Breast epithelium (tissue), 4 donors: ENCODE results near the gene EML6. TPM values are rescaled to one million over a fixed set of nuclear protein-coding genes. Genes with fewer than 3 reads are reported as not detected.
A peak's percentile ranks its signal among the peaks of the same experiment; 100 is the strongest.

Source experiments
- DNase-seq, 2 donors: peaks; one replicate each; pipeline ENCODE4 v3.0.0-alpha.2; 2019; ENCODE audit warnings: low spot score in 2 of 2
- H3K27ac ChIP-seq, 2 donors: fragments of 200-600 bp; sonication (generic) in 1 of 2; one replicate each; pipeline ENCODE4 v1.5.1; 2016 to 2019; ENCODE audit warnings: mild to moderate bottlenecking in 1 of 2
- H3K27me3 ChIP-seq, 2 donors: fragments of 200-600 bp; sonication (generic) in 1 of 2; one replicate each; pipeline versions ENCODE4 v1.5.1 to v1.6.0; 2017 to 2019; ENCODE audit warnings: control low read depth in 1 of 2, mild to moderate bottlenecking in 1 of 2
- H3K36me3 ChIP-seq: fragments of 200-600 bp; one replicate; pipeline ENCODE4 v1.5.1; 2019
- H3K4me1 ChIP-seq, 2 donors: fragments of 200-600 bp; sonication (generic); one replicate each; pipeline ENCODE4 v1.5.1; 2016 to 2019; ENCODE audit warnings: control low read depth in 1 of 2
- H3K4me3 ChIP-seq, 3 donors: fragments of 200-600 bp; sonication (generic); 1 replicate in 2 of 3; 2 replicates in 1 of 3; pipeline ENCODE4 v1.5.1; 2016 to 2019; ENCODE audit warnings: mild to moderate bottlenecking in 3 of 3, moderate library complexity in 2 of 3
- H3K9me3 ChIP-seq, 2 donors: fragments of 200-600 bp; sonication (generic) in 1 of 2; one replicate each; pipeline ENCODE4 v1.5.1; 2016 to 2019; ENCODE audit warnings: control low read depth in 1 of 2
- POLR2A ChIP-seq: fragments of 450-650 bp; IDR thresholded peaks from one replicate; pipeline ENCODE4 v1.6.1; 2016; ENCODE audit warnings: antibody characterized with exemption, mild to moderate bottlenecking, moderate library complexity
- POLR2AphosphoS5 ChIP-seq, 3 donors: sonication (generic); formaldehyde crosslinking; IDR thresholded peaks; one replicate each; pipeline ENCODE4 v1.6.1; 2017; ENCODE audit warnings: antibody characterized with exemption in 3 of 3
- intact Hi-C: fragments of 100-400 bp; cut with DNase I; formaldehyde crosslinking; loops from one replicate; pipeline ENCODE4 v1.15.1; 2023; ENCODE audit warnings: low total_unique reads
- total RNA-seq, 3 donors: library from RNA; depleted of rRNA; stranded (reverse); fragments of >200 nt; gene quantifications; one replicate each; pipeline ENCODE4 v1.1.0, GENCODE V29; 2016
- TF ChIP-seq, protein P1 (sequence below), 3 donors: fragments of 450-650 bp; IDR thresholded peaks; one replicate each; pipeline ENCODE4 v1.5.1; 2016 to 2017; ENCODE audit warnings: antibody characterized with exemption in 3 of 3, mild to moderate bottlenecking in 3 of 3, moderate library complexity in 3 of 3

EML6 gene
- 1 to 10 TPM; 1.9 to 5.9 (median 2.3) TPM for total RNA-seq

DNA sequence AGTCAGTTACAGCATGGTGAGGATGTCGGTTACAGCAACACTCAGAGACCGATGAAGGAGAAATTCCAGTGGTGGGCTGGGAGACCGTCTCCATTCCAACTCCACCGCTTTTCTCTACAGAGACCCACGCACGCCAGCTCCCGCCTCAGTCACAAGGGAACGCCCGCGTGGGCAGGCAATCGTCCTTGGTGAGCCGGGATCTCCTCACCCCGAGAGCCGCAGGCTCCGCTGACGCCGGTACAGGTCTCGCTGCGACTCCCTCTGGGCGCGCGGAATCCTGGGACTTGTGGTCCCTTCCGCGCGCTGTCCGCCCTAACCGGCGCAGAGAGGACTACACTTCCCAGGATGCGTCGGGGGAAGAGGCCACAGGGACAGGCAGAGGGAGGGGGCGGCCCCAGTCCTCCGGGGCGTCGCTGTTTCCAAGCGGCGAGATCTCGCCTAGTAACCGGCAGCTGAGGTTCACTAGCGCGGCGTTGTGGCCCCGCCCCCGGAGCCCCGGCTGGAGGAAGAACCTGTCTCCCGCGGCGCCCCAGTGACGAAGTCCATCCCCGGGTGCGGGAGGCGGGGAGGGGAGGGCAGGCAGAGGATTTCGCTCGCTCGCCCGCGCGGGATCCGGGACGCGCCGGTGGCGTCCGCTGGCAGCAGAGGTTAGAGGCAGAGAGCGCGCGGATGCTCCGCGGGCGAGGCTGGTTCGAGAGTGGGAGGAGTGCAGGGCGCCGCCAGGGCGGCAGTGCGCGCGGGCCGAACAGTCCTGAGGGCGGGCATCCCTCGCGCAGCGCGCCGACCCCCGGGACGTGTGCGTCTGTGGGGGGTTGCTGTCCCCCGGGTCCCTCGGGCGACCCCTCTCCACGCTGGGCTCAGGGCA lies at the start of gene EML6:
Gene EML6, plus strand, starts transcription at position 532 of the 865 bp plus-strand sequence. CDS start 1,400 bp downstream, outside the sequence.
- no peaks in the 10 kb centered on the region for H3K36me3 ChIP-seq
- H3K27me3 ChIP-seq, result no peaks in the 10 kb centered on the region
- peak within 1 kb of the TSS; percentile 73 to 84 for H3K27ac ChIP-seq
- no peaks in the 10 kb centered on the region for H3K4me1 ChIP-seq
- no peaks in the 10 kb centered on the region for H3K9me3 ChIP-seq
- H3K4me3 ChIP-seq, result peak within 1 kb of the TSS; percentile 74 to 82 (median 78)
- intact Hi-C loops, result loop anchor here (5.0 kb wide), 1 partner anchor 374 kb away; no protein-coding TSS in a partner anchor
- peak in 1 of 3 donors; percentile 67 for TF ChIP-seq POLR2AphosphoS5 (IDR thresholded peaks at IDR 0.05)
- TF ChIP-seq POLR2A, result peak; percentile 31
- TF ChIP-seq, protein P1, sequence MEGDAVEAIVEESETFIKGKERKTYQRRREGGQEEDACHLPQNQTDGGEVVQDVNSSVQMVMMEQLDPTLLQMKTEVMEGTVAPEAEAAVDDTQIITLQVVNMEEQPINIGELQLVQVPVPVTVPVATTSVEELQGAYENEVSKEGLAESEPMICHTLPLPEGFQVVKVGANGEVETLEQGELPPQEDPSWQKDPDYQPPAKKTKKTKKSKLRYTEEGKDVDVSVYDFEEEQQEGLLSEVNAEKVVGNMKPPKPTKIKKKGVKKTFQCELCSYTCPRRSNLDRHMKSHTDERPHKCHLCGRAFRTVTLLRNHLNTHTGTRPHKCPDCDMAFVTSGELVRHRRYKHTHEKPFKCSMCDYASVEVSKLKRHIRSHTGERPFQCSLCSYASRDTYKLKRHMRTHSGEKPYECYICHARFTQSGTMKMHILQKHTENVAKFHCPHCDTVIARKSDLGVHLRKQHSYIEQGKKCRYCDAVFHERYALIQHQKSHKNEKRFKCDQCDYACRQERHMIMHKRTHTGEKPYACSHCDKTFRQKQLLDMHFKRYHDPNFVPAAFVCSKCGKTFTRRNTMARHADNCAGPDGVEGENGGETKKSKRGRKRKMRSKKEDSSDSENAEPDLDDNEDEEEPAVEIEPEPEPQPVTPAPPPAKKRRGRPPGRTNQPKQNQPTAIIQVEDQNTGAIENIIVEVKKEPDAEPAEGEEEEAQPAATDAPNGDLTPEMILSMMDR (IDR thresholded peaks at IDR 0.05), result no peak
- peak; percentile 94 to 96 for DNase-seq

DNA sequence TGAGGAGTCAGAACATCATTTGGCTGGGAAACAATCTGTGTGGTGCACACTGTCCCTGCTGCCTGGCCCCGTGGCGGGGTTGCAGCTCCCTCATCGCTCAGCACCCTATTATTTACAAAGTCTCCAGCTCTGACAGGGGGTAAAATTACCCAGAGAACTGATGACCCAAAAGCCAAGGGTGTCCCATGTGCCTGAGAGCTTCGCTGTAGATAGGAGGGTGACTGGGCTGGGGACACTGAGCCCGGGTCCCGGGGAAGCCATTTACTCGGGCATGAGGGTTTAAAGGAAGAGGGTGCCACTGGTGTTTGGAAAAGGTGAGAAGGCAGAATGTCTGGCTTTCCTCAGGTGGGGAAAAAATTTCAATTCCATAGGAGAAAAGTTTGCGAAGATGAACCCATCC lies 48.2 kb upstream of the EML6 start:
- H3K27me3 ChIP-seq, result no peaks in the 10 kb centered on the region

DNA sequence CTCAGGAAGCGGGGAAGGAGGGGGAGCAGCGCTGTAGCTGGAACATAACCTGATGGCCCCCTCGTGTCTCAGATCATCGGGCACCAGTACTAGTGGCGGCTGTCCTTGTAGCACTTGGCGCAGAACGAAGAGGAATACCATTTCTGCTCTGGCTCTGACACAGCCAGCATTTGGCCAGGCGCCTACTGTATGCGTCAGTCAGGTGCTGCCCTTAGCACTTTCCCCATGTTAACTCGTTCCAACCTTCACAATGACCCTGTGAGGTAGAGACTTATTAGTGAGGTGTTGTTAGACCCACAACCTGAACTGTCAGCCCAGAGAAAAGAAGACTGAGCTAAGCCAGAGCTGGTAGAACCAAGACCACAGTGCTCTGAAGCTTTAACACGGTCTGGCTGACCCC lies 47.7 kb upstream of the EML6 start:
- Histone ChIP-seq H3K27ac (peak overlapping the region in 1 of 2 donors; percentile 42), H3K4me3 (no peak overlapping the region), H3K36me3 (no peaks in the 10 kb centered on the region), H3K27me3 (no peaks in the 10 kb centered on the region), H3K4me1 (peaks cover 0 to 11% of the 10 kb centered on the region in 2 donors), H3K9me3 (no peaks in the 10 kb centered on the region)
- no peak for DNase-seq
- TF ChIP-seq POLR2A (no peak), POLR2AphosphoS5 (IDR thresholded peaks at IDR 0.05) (no peak)
- TF ChIP-seq, protein P1 (IDR thresholded peaks at IDR 0.05), result no peak
- intact Hi-C loops, result no loop called here

More for the DNA sequence above, 48.2 kb upstream of the EML6 start:
- intact Hi-C loops, result no loop called here
- Histone ChIP-seq H3K9me3 (no peaks in the 10 kb centered on the region), H3K4me3 (no peak overlapping the region), H3K36me3 (no peaks in the 10 kb centered on the region), H3K4me1 (peaks cover 0 to 11% of the 10 kb centered on the region in 2 donors), H3K27ac (peak overlapping the region in 1 of 2 donors; percentile 42)
- TF ChIP-seq POLR2AphosphoS5 (IDR thresholded peaks at IDR 0.05) (no peak), POLR2A (no peak)
- TF ChIP-seq, protein P1 (IDR thresholded peaks at IDR 0.05), result no peak
- DNase-seq, result no peak

DNA sequence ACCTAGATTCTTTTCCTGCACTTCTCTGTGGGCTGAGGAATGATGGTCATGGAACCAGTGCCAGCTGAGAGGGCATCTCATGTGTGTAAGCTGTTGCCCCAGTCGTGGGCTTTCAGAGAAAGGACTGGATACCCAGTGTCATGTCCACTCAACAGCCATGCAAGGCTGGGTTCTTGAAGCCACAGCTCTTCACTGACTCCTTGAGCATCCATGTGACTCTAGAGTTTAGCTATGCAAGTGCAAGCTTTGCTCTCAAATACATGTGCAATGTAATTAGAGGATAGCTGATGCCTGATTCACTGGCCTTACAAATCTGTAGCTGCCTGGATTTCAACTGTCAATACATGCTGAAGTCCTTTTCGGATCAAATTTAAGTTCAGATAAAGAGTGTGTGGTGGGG lies 46.8 kb upstream of the EML6 start:
- Histone ChIP-seq H3K4me1 (peaks cover 0 to 11% of the 10 kb centered on the region in 2 donors), H3K27ac (no peak overlapping the region)
- no peak for TF ChIP-seq POLR2A
- TF ChIP-seq, protein P1 (IDR thresholded peaks at IDR 0.05), result no peak

More for the DNA sequence above, 46.8 kb upstream of the EML6 start:
- H3K27me3 ChIP-seq, result no peaks in the 10 kb centered on the region
- intact Hi-C loops, result no loop called here
- no peaks in the 10 kb centered on the region for H3K9me3 ChIP-seq
- H3K4me3 ChIP-seq, result no peak overlapping the region
- H3K36me3 ChIP-seq, result no peaks in the 10 kb centered on the region
- no peak for DNase-seq
